H9 (cell line): ENCODE results near the gene MYO7B. TPM values are rescaled to one million over a fixed set of nuclear protein-coding genes. Genes with fewer than 3 reads are reported as not detected.

Source experiments
- DNase-seq: peaks from one replicate; pipeline ENCODE4 v3.0.0-alpha.2; 2017
- H2AFZ ChIP-seq: one replicate; pipeline ENCODE4 v1.6.1; 2013; ENCODE audit warnings: mild to moderate bottlenecking, low read length, control low read depth, moderate library complexity
- H2AK5ac ChIP-seq: 2 replicates; pipeline ENCODE4 v1.6.1; 2013; ENCODE audit warnings: low read length, control low read depth, mixed read lengths; ENCODE audit not compliant: insufficient read length
- H2BK120ac ChIP-seq: one replicate; pipeline ENCODE4 v1.6.1; 2013; ENCODE audit warnings: low read depth, mild to moderate bottlenecking, low read length, control low read depth, inconsistent platforms; ENCODE audit not compliant: poor library complexity, severe bottlenecking
- H2BK12ac ChIP-seq: 2 replicates; pipeline ENCODE4 v1.6.1; 2013; ENCODE audit warnings: low read length, control low read depth, mixed read lengths, low read depth; ENCODE audit not compliant: insufficient read length
- H2BK15ac ChIP-seq: 2 replicates; pipeline ENCODE4 v1.6.1; 2013; ENCODE audit warnings: low read depth, low read length, control low read depth
- H2BK20ac ChIP-seq: one replicate; pipeline ENCODE4 v1.6.1; 2013; ENCODE audit warnings: low read depth, mild to moderate bottlenecking, low read length, control low read depth, inconsistent platforms; ENCODE audit not compliant: poor library complexity, severe bottlenecking
- H2BK5ac ChIP-seq: 2 replicates; pipeline ENCODE4 v1.6.1; 2013; ENCODE audit warnings: low read length, control low read depth, mixed read lengths; ENCODE audit not compliant: insufficient read length
- H3K14ac ChIP-seq: 2 replicates; pipeline ENCODE4 v1.6.1; 2013; ENCODE audit warnings: low read length, control low read depth; ENCODE audit not compliant: insufficient read depth
- H3K18ac ChIP-seq: 2 replicates; pipeline ENCODE4 v1.6.1; 2013; ENCODE audit warnings: low read depth, mild to moderate bottlenecking, mixed read lengths, low read length, control low read depth; ENCODE audit not compliant: insufficient read length
- H3K23ac ChIP-seq: 2 replicates; pipeline ENCODE4 v1.6.1; 2013; ENCODE audit warnings: low read length, control low read depth, mixed read lengths, low read depth; ENCODE audit not compliant: insufficient read length
- H3K23me2 ChIP-seq: 2 replicates; pipeline ENCODE4 v1.6.1; 2013; ENCODE audit warnings: low read depth, mild to moderate bottlenecking, mixed read lengths, low read length, control low read depth; ENCODE audit not compliant: insufficient read length, poor library complexity, severe bottlenecking
- H3K27ac ChIP-seq: 2 replicates; pipeline ENCODE4 v1.5.1; 2013; ENCODE audit warnings: low read length, control low read depth, mixed read lengths, low read depth; ENCODE audit not compliant: insufficient read length
- H3K27me3 ChIP-seq: 2 replicates; pipeline ENCODE4 v1.6.1; 2013; ENCODE audit warnings: low read length, control low read depth, inconsistent platforms; ENCODE audit not compliant: insufficient read depth
- H3K4ac ChIP-seq: 2 replicates; pipeline ENCODE4 v1.6.1; 2013; ENCODE audit warnings: low read depth, mild to moderate bottlenecking, control low read depth, inconsistent platforms, low read length, moderate library complexity
- H3K4me1 ChIP-seq: 2 replicates; pipeline ENCODE4 v1.6.1; 2013; ENCODE audit warnings: low read length, control low read depth, inconsistent platforms; ENCODE audit not compliant: insufficient read depth
- H3K4me2 ChIP-seq: 2 replicates; pipeline ENCODE4 v1.6.1; 2013; ENCODE audit warnings: low read length, control low read depth, mixed read lengths; ENCODE audit not compliant: insufficient read length, insufficient read depth
- H3K56ac ChIP-seq: 2 replicates; pipeline ENCODE4 v1.6.1; 2013; ENCODE audit warnings: low read depth, mild to moderate bottlenecking, mixed read lengths, low read length, control low read depth; ENCODE audit not compliant: insufficient read length
- H3K79me1 ChIP-seq: 2 replicates; pipeline ENCODE4 v1.6.1; 2013; ENCODE audit warnings: low read depth, mild to moderate bottlenecking, moderate library complexity, low read length, control low read depth, inconsistent platforms; ENCODE audit not compliant: insufficient read depth, poor library complexity, severe bottlenecking
- H3K79me2 ChIP-seq: 2 replicates; pipeline ENCODE4 v1.6.1; 2013; ENCODE audit warnings: low read length, control low read depth, inconsistent platforms; ENCODE audit not compliant: insufficient read depth
- H3K9ac ChIP-seq: 2 replicates; pipeline ENCODE4 v1.6.1; 2013; ENCODE audit warnings: low read length, control low read depth, mixed read lengths; ENCODE audit not compliant: insufficient read length; ENCODE audit errors: extremely low read depth
- H3K9me3 ChIP-seq: one replicate; pipeline ENCODE4 v1.6.1; 2013; ENCODE audit warnings: low read depth, low read length, inconsistent platforms; ENCODE audit not compliant: control insufficient read depth
- H3T11ph ChIP-seq: one replicate; pipeline ENCODE4 v1.6.1; 2013; ENCODE audit warnings: mild to moderate bottlenecking, low read length, control low read depth, inconsistent platforms
- H4K20me1 ChIP-seq: one replicate; pipeline ENCODE4 v1.6.1; 2013; ENCODE audit not compliant: control insufficient read depth, insufficient read length, insufficient read depth
- H4K5ac ChIP-seq: 2 replicates; pipeline ENCODE4 v1.6.1; 2013; ENCODE audit warnings: low read depth, mild to moderate bottlenecking, mixed read lengths, low read length, control low read depth; ENCODE audit not compliant: insufficient read length
- H4K8ac ChIP-seq: replicated peaks from 2 replicates; pipeline ENCODE4 v1.6.1; 2013; ENCODE audit warnings: low read length, control low read depth, mixed read lengths, low read depth; ENCODE audit not compliant: insufficient read length
- H4K91ac ChIP-seq: 2 replicates; pipeline ENCODE4 v1.6.1; 2013; ENCODE audit warnings: low read depth, mild to moderate bottlenecking, moderate library complexity, mixed read lengths, low read length, control low read depth; ENCODE audit not compliant: insufficient read length
- H3K27ac Mint-ChIP-seq, 3 experiments: 2 replicates in 2 of 3; 3 replicates in 1 of 3; pipeline ENCODE4 v1.8.0; 2020 to 2021; ENCODE audit warnings: mixed read lengths in 3 of 3, mild to moderate bottlenecking in 1 of 3, moderate library complexity in 1 of 3
- H3K27me3 Mint-ChIP-seq: 2 replicates; pipeline ENCODE4 v1.8.0; 2021; ENCODE audit warnings: low read depth, mild to moderate bottlenecking, moderate library complexity, mixed read lengths
- H3K36me3 Mint-ChIP-seq, 3 experiments: 2 replicates in 2 of 3; 3 replicates in 1 of 3; pipeline ENCODE4 v1.8.0; 2020 to 2021; ENCODE audit warnings: low read depth in 3 of 3, mixed read lengths in 3 of 3; ENCODE audit not compliant: insufficient read depth in 1 of 3
- H3K4me1 Mint-ChIP-seq, 2 experiments: 2 replicates each; pipeline ENCODE4 v1.8.0; 2020; ENCODE audit warnings: mixed read lengths in 2 of 2
- H3K4me3 Mint-ChIP-seq, 2 experiments: 2 replicates in 1 of 2; 3 replicates in 1 of 2; pipeline ENCODE4 v1.8.0; 2020 to 2021; ENCODE audit warnings: mild to moderate bottlenecking in 2 of 2, mixed read lengths in 2 of 2, moderate library complexity in 1 of 2
- H3K9me3 Mint-ChIP-seq, 2 experiments: 2 replicates in 1 of 2; 3 replicates in 1 of 2; pipeline ENCODE4 v1.8.0; 2020; ENCODE audit warnings: mild to moderate bottlenecking in 2 of 2, mixed read lengths in 2 of 2, moderate library complexity in 1 of 2
- CTCF ChIP-seq: fragments of 200-600 bp; sonication (generic); conservative IDR thresholded peaks from 3 replicates; pipeline ENCODE4 v1.8.0; 2021; ENCODE audit warnings: antibody characterized with exemption, mild to moderate bottlenecking
- WGBS: extraction: QIAGEN DNeasy Blood & Tissue Kit; methylation state at CpG from one replicate; pipeline ENCODE4 v1.1.7; 2013; ENCODE audit warnings: missing lambda C conversion rate, low lambda C conversion rate, mixed read lengths; ENCODE audit not compliant: insufficient read length; ENCODE audit errors: extremely low coverage; 5-methylcytosine and 5-hydroxymethylcytosine counted together
- total RNA-seq: library from RNA; stranded (reverse); gene quantifications from 2 replicates; pipeline ENCODE4 v1.2.1, GENCODE V29; 2021

MYO7B gene
- total RNA-seq, 1 experiment from 2014 or later, result not detected

GRCh38 chr2:127560201-127560930, 24.9 kb downstream of the MYO7B start:
- H3K36me3 Mint-ChIP-seq, result no peaks in the 10 kb centered on the region
- Histone ChIP-seq H4K8ac (no peak overlapping the region), H3K4me2 (no peak overlapping the region), H4K20me1 (no peaks in the 10 kb centered on the region), H3K79me2 (no peaks in the 10 kb centered on the region), H3K9me3 (no peaks in the 10 kb centered on the region), H2BK120ac (no peak overlapping the region), H3K56ac (no peak overlapping the region), H4K5ac (no peak overlapping the region), H2BK12ac (no peak overlapping the region), H2BK15ac (no peak overlapping the region), H3T11ph (no peak overlapping the region), H3K18ac (no peak overlapping the region), H2BK20ac (no peak overlapping the region), H3K14ac (no peak overlapping the region; the same call in 1 of the 2 replicates), H2BK5ac (no peak overlapping the region), H2AK5ac (no peak overlapping the region), H3K9ac (no peak overlapping the region), H3K4me1 (no peaks in the 10 kb centered on the region; the same call in 1 of the 2 replicates), H3K4ac (no peak overlapping the region), H3K27ac (no peak overlapping the region), H3K23ac (no peak overlapping the region), H3K79me1 (no peaks in the 10 kb centered on the region), H4K91ac (no peak overlapping the region), H2AFZ (no peak overlapping the region), H3K27me3 (no peaks in the 10 kb centered on the region), H3K23me2 (no peaks in the 10 kb centered on the region)
- TF ChIP-seq CTCF, result no peak
- peaks cover 5% of the 10 kb centered on the region for H3K27me3 Mint-ChIP-seq
- no peak for DNase-seq
- WGBS, result no CpG with 5 or more reads among the region's 13 CpGs
- peaks cover 8 to 19% of the 10 kb centered on the region in 2 experiments for H3K4me1 Mint-ChIP-seq
- no peak overlapping the region for H3K4me3 Mint-ChIP-seq
- H3K9me3 Mint-ChIP-seq, result no peaks in the 10 kb centered on the region; a peak in 1 of 5 replicates
- H3K27ac Mint-ChIP-seq, result no peak overlapping the region
